Cardiac septum (tissue), 1 donor: ENCODE data around the gene TUBA4B. TPM values are rescaled to one million over a fixed set of nuclear protein-coding genes. Genes with fewer than 3 reads are reported as not detected.

Source experiments
- DNase-seq: peaks from one replicate; pipeline ENCODE4 v3.0.0-alpha.2; 2020; ENCODE audit warnings: low spot score
- intact Hi-C: fragments of 100-400 bp; cut with DNase I; formaldehyde crosslinking; loops from one replicate; pipeline ENCODE4 v1.14.0; 2022
- long read RNA-seq: library from polyadenylated mRNA; unstranded; transcript quantifications from one replicate; pipeline ENCODE4 v2.0.0, GENCODE V29; 2021
- total RNA-seq: library from RNA; stranded (reverse); fragmentation: NEBNext Ultra II Directional; extraction: Animal tissue kit (Norgen Biotek cat#: 25700); gene quantifications from one replicate; pipeline ENCODE4 v1.2.1, GENCODE V29; 2021
- donor health status: DM: no; HTN: no; CAD: no.

The TUBA4B gene
- total RNA-seq, result not detected
- long read RNA-seq, result 0 reads

GRCh38 chr2:219252900-219253752 lies at the start of gene TUBA4B:
Gene TUBA4B, plus strand, starts transcription at chr2:219253243. Its CDS starts 165 bp downstream, at chr2:219253408.
- peak; percentile 82 for DNase-seq
- intact Hi-C loops, result loop anchor here (2.0 kb wide), 2 partner anchors 26 to 36 kb away; partner anchors contain the start of gene DNAJB2

- intact Hi-C loops, result no loop called here
- no peak for DNase-seq
Measured at GRCh38 chr2:219204425-219205164, 48.4 kb upstream of the TUBA4B start.

DNA sequence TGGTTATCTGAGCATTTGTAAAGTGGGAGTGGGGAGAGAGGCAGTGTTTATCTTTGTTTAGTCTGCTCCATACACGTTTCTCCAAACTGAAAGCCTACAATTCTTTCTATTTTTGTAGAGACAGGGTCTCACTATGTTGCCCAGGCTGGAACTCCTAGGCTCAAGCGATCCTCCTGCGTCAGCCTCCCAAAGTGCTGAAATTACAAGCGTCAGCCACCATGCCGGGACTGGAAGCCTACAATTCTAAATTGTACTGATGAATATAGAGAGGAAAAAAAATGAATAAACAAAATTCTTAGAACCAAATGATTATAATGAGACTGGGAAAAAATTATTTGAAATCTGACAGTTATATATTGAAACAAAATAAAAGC lies 47.9 kb upstream of the TUBA4B start:
- intact Hi-C loops, result no loop called here
- DNase-seq, result no peak

GRCh38 chr2:219205981-219206327 lies 47.1 kb upstream of the TUBA4B start:
- intact Hi-C loops, result loop anchor here (1.0 to 2.0 kb wide), 3 partner anchors 29 to 46 kb away; partner anchors contain the start of genes CNPPD1, GLB1L, NHEJ1 and STK16

DNA sequence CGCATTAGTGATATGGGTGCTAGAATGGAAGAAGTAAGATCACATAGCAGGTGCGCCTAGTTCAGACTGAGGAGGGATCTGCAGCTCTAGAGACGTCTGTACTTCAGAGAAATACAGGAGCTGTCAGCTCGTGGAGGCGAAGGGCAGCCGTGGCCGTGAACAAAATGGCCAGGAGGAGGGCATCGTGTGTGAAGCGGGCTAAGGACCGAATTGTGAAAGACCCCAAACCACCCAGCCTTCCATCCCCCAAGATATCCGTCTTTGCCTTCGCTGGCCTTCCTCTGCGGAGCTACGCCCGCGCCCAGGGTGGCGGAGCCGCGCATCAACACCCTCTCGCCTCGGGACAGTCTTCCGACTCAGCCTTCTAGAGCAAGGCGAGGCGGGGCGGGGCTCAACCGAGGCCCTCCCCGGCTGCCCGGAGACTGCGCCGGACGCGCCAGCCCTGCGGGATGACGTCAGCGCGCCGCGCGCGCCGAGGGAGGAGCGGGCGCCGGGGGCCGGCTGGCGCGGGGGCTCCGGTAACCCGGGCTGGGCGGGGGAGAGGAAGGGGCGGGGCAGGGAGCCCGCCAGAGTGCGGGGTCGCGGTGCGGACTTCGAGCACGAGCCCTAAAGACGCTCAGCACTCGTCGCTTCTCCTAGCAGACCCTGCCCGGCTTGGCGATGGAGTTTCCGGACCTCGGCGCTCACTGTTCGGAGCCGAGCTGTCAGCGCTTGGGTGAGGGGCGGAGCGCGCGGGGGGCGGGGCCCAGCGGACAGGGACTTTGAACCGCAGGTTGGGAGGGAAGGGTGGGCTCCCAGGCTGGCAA lies 46.5 kb upstream of the TUBA4B start, which contains the start of gene ZFAND2B:
Gene ZFAND2B, plus strand, starts transcription at position 455 of the 806 bp plus-strand sequence. Its CDS starts 206 bp downstream, at position 661.
- peak; percentile 98 for DNase-seq
- intact Hi-C loops, result loop anchor here (1.0 to 2.0 kb wide), 3 partner anchors 30 to 46 kb away; partner anchors contain the start of genes CNPPD1, GLB1L, NHEJ1 and STK16

More at GRCh38 chr2:219205981-219206327, 47.1 kb upstream of the TUBA4B start:
- DNase-seq, result no peak

GRCh38 chr2:219207134-219207883 lies 45.7 kb upstream of the TUBA4B start:
- DNase-seq, result no peak
- intact Hi-C loops, result loop anchor here (2.0 kb wide), 1 partner anchor 31 kb away; the partner anchor contains the start of gene CNPPD1

GRCh38 chr2:219207884-219208740 lies 44.9 kb upstream of the TUBA4B start:
- no peak for DNase-seq
- intact Hi-C loops, result loop anchor here (2.0 kb wide), 1 partner anchor 31 kb away; the partner anchor contains the start of gene CNPPD1

GRCh38 chr2:219209236-219210195 lies 43.5 kb upstream of the TUBA4B start:
- intact Hi-C loops, result no loop called here
- no peak for DNase-seq

DNA sequence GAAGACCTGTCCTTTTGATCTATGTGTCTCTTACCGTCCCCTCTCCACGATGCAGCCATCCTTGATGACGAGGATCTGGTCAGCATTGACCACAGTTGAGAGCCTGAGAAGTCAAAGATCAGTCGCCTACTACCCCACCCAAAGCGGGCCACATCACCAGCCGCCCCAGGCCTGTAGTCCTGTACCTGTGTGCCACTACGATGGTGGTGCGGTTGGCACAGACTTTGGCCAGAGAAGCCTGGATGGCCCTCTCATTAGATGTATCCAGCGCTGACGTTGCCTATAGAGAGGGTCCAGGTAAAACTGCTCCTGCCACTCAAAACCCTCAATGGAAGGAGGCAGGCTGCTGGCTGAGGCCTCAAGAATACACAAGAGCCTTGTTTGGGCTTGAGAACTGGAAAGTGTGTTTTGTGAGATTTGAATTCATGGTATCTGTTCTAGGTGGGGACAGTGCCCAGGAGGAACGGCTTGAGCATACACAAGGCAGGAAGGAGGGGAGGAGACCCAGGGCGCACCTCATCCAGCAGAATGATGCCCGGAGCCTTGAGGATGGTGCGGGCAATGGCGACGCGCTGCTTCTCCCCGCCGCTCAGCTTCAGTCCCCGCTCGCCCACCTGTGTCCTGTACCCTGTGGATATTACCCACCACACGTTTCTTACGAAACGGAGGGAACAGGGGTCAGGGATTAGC lies 42.7 kb upstream of the TUBA4B start:
- DNase-seq, result no peak
- intact Hi-C loops, result no loop called here

GRCh38 chr2:219210886-219211362 lies 42.1 kb upstream of the TUBA4B start:
- DNase-seq, result no peak
- intact Hi-C loops, result no loop called here

GRCh38 chr2:219213026-219213415 lies 40.0 kb upstream of the TUBA4B start:
- DNase-seq, result no peak
- intact Hi-C loops, result no loop called here

GRCh38 chr2:219213486-219214071 lies 39.5 kb upstream of the TUBA4B start:
- intact Hi-C loops, result no loop called here
- DNase-seq, result no peak

DNA sequence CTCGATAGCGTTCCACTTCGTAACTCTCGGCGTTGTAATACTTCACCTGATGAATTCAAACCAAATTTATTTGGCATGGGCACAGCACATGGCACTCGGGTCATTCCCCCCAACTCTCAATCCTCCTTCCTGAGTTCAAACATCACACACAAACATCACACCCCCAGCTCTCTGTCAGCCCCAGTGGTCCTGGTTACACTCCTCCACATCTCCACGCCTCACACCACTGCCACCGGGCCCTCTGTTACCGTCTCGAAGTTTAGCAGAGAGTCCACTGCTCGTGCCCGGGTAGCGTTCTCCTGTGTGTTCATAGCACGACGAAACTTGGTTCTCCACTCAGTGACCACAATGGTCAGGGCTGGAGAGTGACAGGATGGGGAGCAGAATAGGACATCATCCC lies 38.9 kb upstream of the TUBA4B start:
- intact Hi-C loops, result no loop called here

GRCh38 chr2:219214786-219215185 lies 38.3 kb upstream of the TUBA4B start:
- DNase-seq, result no peak
- intact Hi-C loops, result no loop called here

More for the DNA sequence above, 38.9 kb upstream of the TUBA4B start:
- no peak for DNase-seq

DNA sequence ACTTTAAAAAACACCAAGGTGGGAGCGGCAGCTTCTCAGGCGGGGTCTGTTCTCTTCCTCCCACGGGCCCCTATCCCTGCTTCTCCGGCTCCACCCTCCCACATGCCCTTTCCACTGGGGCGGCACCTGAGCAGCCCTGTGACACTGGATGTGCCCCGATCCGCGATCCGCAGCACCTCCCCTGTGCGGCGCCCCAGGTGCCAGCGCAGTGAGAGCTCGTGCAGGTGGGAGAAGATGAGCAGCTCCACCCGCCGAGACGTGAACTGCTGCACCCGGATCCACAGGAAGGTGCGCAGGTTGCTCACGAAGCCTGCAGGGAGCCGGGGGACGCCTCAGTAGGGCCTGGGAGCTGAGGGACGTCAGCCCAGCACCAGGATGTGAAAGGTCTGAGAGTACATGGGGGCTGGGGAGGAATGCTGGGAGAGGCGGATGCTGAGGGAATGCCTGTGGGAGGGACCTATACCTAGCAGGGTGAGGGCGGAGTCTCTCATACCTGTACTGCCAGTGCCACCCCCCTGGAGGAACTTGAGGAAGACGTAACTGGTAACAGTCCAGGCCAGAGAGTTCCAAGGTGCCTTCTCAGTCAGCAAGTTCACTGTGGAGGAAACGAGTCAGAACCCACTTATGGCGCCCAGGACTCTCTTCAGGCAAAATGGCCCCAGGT lies 37.0 kb upstream of the TUBA4B start:
- no peak for DNase-seq
- intact Hi-C loops, result loop anchor here (2.0 kb wide), 1 partner anchor 37 kb away; the partner anchor contains the start of genes TUBA4A and TUBA4B
